Transverse colon (tissue), 4 donors: Measurements from ENCODE around the gene DGUOK. TPM values are rescaled to one million over a fixed set of nuclear protein-coding genes. Genes with fewer than 3 reads are reported as not detected.

Experiments used
- DNase-seq: peaks from one replicate; pipeline ENCODE4 v3.0.0-alpha.2; 2019
- H3K27ac ChIP-seq, 4 donors: fragments of 200-600 bp; sonication (generic); 2 replicates each; pipeline ENCODE4 v1.5.1; 2016 to 2018; ENCODE audit warnings: inconsistent platforms in 4 of 4
- H3K27me3 ChIP-seq: fragments of 200-600 bp; sonication (generic); 2 replicates; pipeline ENCODE4 v1.5.1; 2017; ENCODE audit warnings: inconsistent platforms
- H3K36me3 ChIP-seq, 4 donors: fragments of 200-600 bp; sonication (generic); 2 replicates each; pipeline ENCODE4 v1.5.1; 2017 to 2019; ENCODE audit warnings: inconsistent platforms in 4 of 4
- H3K4me1 ChIP-seq, 4 donors: fragments of 200-600 bp; sonication (generic); 2 replicates each; pipeline ENCODE4 v1.5.1; 2017 to 2020; ENCODE audit warnings: inconsistent platforms in 4 of 4
- H3K4me3 ChIP-seq, 4 donors: fragments of 200-600 bp; sonication (generic); 1 replicate in 1 of 4; 2 replicates in 3 of 4; pipeline versions ENCODE4 v1.5.1 to v1.6.1; 2017 to 2019; ENCODE audit warnings: inconsistent platforms in 4 of 4
- H3K9me3 ChIP-seq, 2 donors: fragments of 200-600 bp; sonication (generic); 2 replicates each; pipeline ENCODE4 v1.5.1; 2017 to 2019; ENCODE audit warnings: inconsistent platforms in 2 of 2
- CTCF ChIP-seq, 5 experiments: fragments of 200-600 bp in 3 of 5; fragments of 450-650 bp in 2 of 5; sonication (generic) in 3 of 5; IDR thresholded peaks; 1 replicate in 2 of 5; 2 replicates in 3 of 5; pipeline ENCODE4 v1.5.1; 2016 to 2017; ENCODE audit warnings: antibody characterized with exemption in 5 of 5, inconsistent platforms in 3 of 5, mild to moderate bottlenecking in 2 of 5, moderate library complexity in 1 of 5
- EP300 ChIP-seq: sonication (generic); formaldehyde crosslinking; IDR thresholded peaks from one replicate; pipeline ENCODE4 v1.6.1; 2017; ENCODE audit warnings: antibody characterized with exemption, low read depth
- POLR2A ChIP-seq: fragments of 450-650 bp; IDR thresholded peaks from one replicate; pipeline ENCODE4 v1.6.1; 2016; ENCODE audit warnings: antibody characterized with exemption, mild to moderate bottlenecking, moderate library complexity
- POLR2AphosphoS5 ChIP-seq, 3 donors: sonication (generic); formaldehyde crosslinking; IDR thresholded peaks; one replicate each; pipeline ENCODE4 v1.6.1; 2016; ENCODE audit warnings: antibody characterized with exemption in 3 of 3
- WGBS, 2 donors: methylation state at CpG; one replicate each; pipeline ENCODE4 v1.1.5; 2018; ENCODE audit warnings: low coverage in 1 of 2; 5-methylcytosine and 5-hydroxymethylcytosine counted together
- in situ Hi-C, 4 donors: fragments of 200-750 bp; cut with MboI; loops; one replicate each; pipeline versions ENCODE4 v1.15.0 to v1.15.1; 2017; ENCODE audit warnings: low sequenced_read_pairs in 3 of 4, low pct_ligation_motif_present in 1 of 4, low pct_unique_long_range_greater_than_20kb in 1 of 4
- intact Hi-C: fragments of 100-400 bp; cut with DNase I; formaldehyde crosslinking; loops from one replicate; pipeline ENCODE4 v1.15.1; 2023; ENCODE audit warnings: low total_unique reads
- total RNA-seq, 4 donors: library from RNA; depleted of rRNA; stranded (reverse); fragments of >200 nt; gene quantifications; one replicate each; pipeline ENCODE4 v1.1.0, GENCODE V29; 2016

Gene DGUOK
- total RNA-seq, 4 donors from 2014 or later, result 27.3 to 49.7 (median 40.3) TPM

GRCh38 chr2:73997813-73998212 is 71.1 kb downstream of the DGUOK start:
- H3K27ac ChIP-seq, result no peak overlapping the region
- H3K36me3 ChIP-seq, result no peaks in the 10 kb centered on the region
- TF ChIP-seq EP300 (no peak), POLR2A (no peak), POLR2AphosphoS5 (IDR thresholded peaks at IDR 0.05) (no peak), CTCF (IDR thresholded peaks at IDR 0.05) (no peak)
- no peaks in the 10 kb centered on the region for H3K27me3 ChIP-seq
- intact Hi-C loops (no loop called here), in situ Hi-C loops (loop anchor here in 2 of 4 donors (10.0 to 25.0 kb wide), 2 partner anchors 161 to 173 kb away; partner anchors contain the start of gene STAMBP (in 2 of the 2))
- no peak overlapping the region for H3K4me3 ChIP-seq
- no peaks in the 10 kb centered on the region for H3K9me3 ChIP-seq
- H3K4me1 ChIP-seq, result peaks cover 3 to 32% (median 23%) of the 10 kb centered on the region in 4 donors
- no peak for DNase-seq
- 90 to 100% methylated on average over 2 to 6 of the region's 6 CpGs for WGBS, 2 donors

- no peaks in the 10 kb centered on the region for H3K36me3 ChIP-seq
- TF ChIP-seq CTCF (IDR thresholded peaks at IDR 0.05), result no peak
- no peak for TF ChIP-seq EP300
- TF ChIP-seq POLR2A, result no peak
- no peak for TF ChIP-seq POLR2AphosphoS5 (IDR thresholded peaks at IDR 0.05)
- H3K27me3 ChIP-seq, result no peaks in the 10 kb centered on the region
- peaks cover 3 to 38% (median 25%) of the 10 kb centered on the region in 4 donors for H3K4me1 ChIP-seq
- H3K27ac ChIP-seq, result no peak overlapping the region
- no peaks in the 10 kb centered on the region for H3K9me3 ChIP-seq
- WGBS, 2 donors, result 84% methylated on average over 8 of the region's 8 CpGs; no CpG with 5 or more reads in 1 of the 2 donors
- intact Hi-C loops, result no loop called here
- no peak overlapping the region for H3K4me3 ChIP-seq
- no peak for DNase-seq
- in situ Hi-C loops, result loop anchor here in 2 of 4 donors (10.0 to 25.0 kb wide), 2 partner anchors 161 to 174 kb away; partner anchors contain the start of gene STAMBP (in 2 of the 2)
Measured at GRCh38 chr2:73998451-73998850, 71.8 kb downstream of the DGUOK start.

- 82 to 87% methylated on average over 4 of the region's 4 CpGs for WGBS, 2 donors
- TF ChIP-seq POLR2A (no peak), EP300 (no peak), CTCF (IDR thresholded peaks at IDR 0.05) (no peak), POLR2AphosphoS5 (IDR thresholded peaks at IDR 0.05) (no peak)
- intact Hi-C loops, result no loop called here
- no peak overlapping the region for H3K4me3 ChIP-seq
- H3K9me3 ChIP-seq, result no peaks in the 10 kb centered on the region
- no peak overlapping the region for H3K27ac ChIP-seq
- in situ Hi-C loops, result loop anchor here in 2 of 4 donors (10.0 to 25.0 kb wide), 2 partner anchors 162 to 174 kb away; partner anchors contain the start of gene STAMBP (in 2 of the 2)
- peaks cover 4 to 43% (median 26%) of the 10 kb centered on the region in 4 donors for H3K4me1 ChIP-seq
- H3K27me3 ChIP-seq, result no peaks in the 10 kb centered on the region
- H3K36me3 ChIP-seq, result no peaks in the 10 kb centered on the region
- DNase-seq, result no peak
Measured at GRCh38 chr2:73998933-73999332, 72.3 kb downstream of the DGUOK start.

- no peaks in the 10 kb centered on the region for H3K9me3 ChIP-seq
- TF ChIP-seq CTCF (IDR thresholded peaks at IDR 0.05) (no peak), POLR2AphosphoS5 (IDR thresholded peaks at IDR 0.05) (no peak), EP300 (no peak), POLR2A (no peak)
- no peaks in the 10 kb centered on the region for H3K36me3 ChIP-seq
- H3K27ac ChIP-seq, result peak overlapping the region in 1 of 4 donors; percentile 43
- in situ Hi-C loops (loop anchor here in 2 of 4 donors (10.0 to 25.0 kb wide), 2 partner anchors 163 to 175 kb away; partner anchors contain the start of gene STAMBP (in 2 of the 2)), intact Hi-C loops (no loop called here)
- H3K4me1 ChIP-seq, result peaks cover 6 to 47% (median 28%) of the 10 kb centered on the region in 4 donors
- no peaks in the 10 kb centered on the region for H3K27me3 ChIP-seq
- peak; percentile 44 for DNase-seq
- WGBS, 2 donors, result 37% methylated on average over 9 of the region's 10 CpGs; no CpG with 5 or more reads in 1 of the 2 donors
- no peak overlapping the region for H3K4me3 ChIP-seq
Measured at GRCh38 chr2:73999881-74000597, 73.4 kb downstream of the DGUOK start.
